DLD1 (cell line): Measurements from ENCODE around the gene AFAP1.

Source experiments
- in situ Hi-C: cut with HindIII; loops from 2 replicates; pipeline ENCODE4 v1.10.0; 2017; ENCODE audit warnings: low sequenced_read_pairs

Gene AFAP1

GRCh38 chr4:7793186-7793585, 146.5 kb downstream of the AFAP1 start:
- in situ Hi-C loops = loop anchor here (25.0 kb wide), 1 partner anchor 106 kb away; no protein-coding TSS in a partner anchor

GRCh38 chr4:7792616-7793015, 147.0 kb downstream of the AFAP1 start:
- in situ Hi-C loops = loop anchor here (25.0 kb wide), 1 partner anchor 105 kb away; no protein-coding TSS in a partner anchor

GRCh38 chr4:7790999-7791398, 148.7 kb downstream of the AFAP1 start:
- in situ Hi-C loops = loop anchor here (25.0 kb wide), 1 partner anchor 104 kb away; no protein-coding TSS in a partner anchor

GRCh38 chr4:7790023-7790422, 149.6 kb downstream of the AFAP1 start:
- in situ Hi-C loops = loop anchor here (25.0 kb wide), 1 partner anchor 103 kb away; no protein-coding TSS in a partner anchor

- in situ Hi-C loops = loop anchor here (25.0 kb wide), 1 partner anchor 102 kb away; no protein-coding TSS in a partner anchor
These were observed 150.8 kb downstream of the AFAP1 start for GRCh38 chr4:7788694-7789425.

GRCh38 chr4:7788193-7788592, 151.5 kb downstream of the AFAP1 start:
- in situ Hi-C loops = loop anchor here (25.0 kb wide), 1 partner anchor 101 kb away; no protein-coding TSS in a partner anchor

- in situ Hi-C loops = loop anchor here (25.0 kb wide), 1 partner anchor 100 kb away; no protein-coding TSS in a partner anchor
These were observed 151.9 kb downstream of the AFAP1 start for GRCh38 chr4:7787681-7788141.

GRCh38 chr4:7787067-7787466, 152.6 kb downstream of the AFAP1 start:
- in situ Hi-C loops = loop anchor here (25.0 kb wide), 1 partner anchor 100 kb away; no protein-coding TSS in a partner anchor

GRCh38 chr4:7786517-7786916, 153.1 kb downstream of the AFAP1 start:
- in situ Hi-C loops = loop anchor here (25.0 kb wide), 1 partner anchor 99 kb away; no protein-coding TSS in a partner anchor

GRCh38 chr4:7786040-7786439, 153.6 kb downstream of the AFAP1 start:
- in situ Hi-C loops = loop anchor here (25.0 kb wide), 1 partner anchor 99 kb away; no protein-coding TSS in a partner anchor

- in situ Hi-C loops = loop anchor here (25.0 kb wide), 1 partner anchor 98 kb away; no protein-coding TSS in a partner anchor
These were observed 154.6 kb downstream of the AFAP1 start for GRCh38 chr4:7785017-7785416.

- in situ Hi-C loops = loop anchor here (25.0 kb wide), 1 partner anchor 97 kb away; no protein-coding TSS in a partner anchor
These were observed 155.4 kb downstream of the AFAP1 start for GRCh38 chr4:7784131-7784870.

GRCh38 chr4:7783541-7783940, 156.1 kb downstream of the AFAP1 start:
- in situ Hi-C loops = loop anchor here (25.0 kb wide), 1 partner anchor 96 kb away; no protein-coding TSS in a partner anchor

- in situ Hi-C loops = loop anchor here (25.0 kb wide), 1 partner anchor 95 kb away; no protein-coding TSS in a partner anchor
These were observed 156.9 kb downstream of the AFAP1 start for GRCh38 chr4:7782783-7783182.

GRCh38 chr4:7781993-7782392, 157.7 kb downstream of the AFAP1 start:
- in situ Hi-C loops = loop anchor here (25.0 kb wide), 1 partner anchor 95 kb away; no protein-coding TSS in a partner anchor

- in situ Hi-C loops = loop anchor here (25.0 kb wide), 1 partner anchor 94 kb away; no protein-coding TSS in a partner anchor
These were observed 158.3 kb downstream of the AFAP1 start for GRCh38 chr4:7781366-7781765.

GRCh38 chr4:7780751-7781348, 158.8 kb downstream of the AFAP1 start:
- in situ Hi-C loops = loop anchor here (25.0 kb wide), 1 partner anchor 94 kb away; no protein-coding TSS in a partner anchor

- in situ Hi-C loops = loop anchor here (25.0 kb wide), 1 partner anchor 92 kb away; no protein-coding TSS in a partner anchor
These were observed 160.3 kb downstream of the AFAP1 start for GRCh38 chr4:7779432-7779768.

- in situ Hi-C loops = loop anchor here (25.0 kb wide), 1 partner anchor 91 kb away; no protein-coding TSS in a partner anchor
These were observed 160.9 kb downstream of the AFAP1 start for GRCh38 chr4:7778510-7779431.
